NCI-H345 treated with DMSO at 0.1 percent for 48 hours (cell line): Measurements from ENCODE around the gene PLA2G7.
"Not testable (repeated sequence)": the region's sequence is repeated elsewhere in the genome, so short reads cannot be mapped to it uniquely, and the experiment has no call there.

ENCODE experiments used
- DNase-seq: peaks from one replicate; lab custom pipeline; 2025; ENCODE audit not compliant: unreplicated experiment; lab: John Stamatoyannopoulos, UW

PLA2G7 gene

DNA sequence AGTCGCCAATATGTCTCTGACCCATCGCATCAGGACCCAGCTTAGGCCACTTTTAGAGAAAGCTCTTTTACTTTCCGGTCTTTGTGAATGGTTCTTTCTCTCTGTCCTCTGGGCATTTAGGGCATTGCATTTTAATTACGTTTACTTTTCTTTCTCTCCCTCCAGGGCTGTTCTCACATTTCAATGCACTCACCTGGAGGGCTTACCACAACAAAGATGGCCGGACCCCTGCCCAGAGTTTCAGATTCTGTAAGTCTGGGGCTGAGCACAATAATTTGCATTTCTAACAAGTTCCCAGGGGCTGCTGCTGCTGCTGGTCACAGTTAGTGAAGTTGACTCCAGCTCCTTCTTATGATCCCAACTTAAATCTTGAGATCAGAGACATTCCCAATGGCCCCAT lies 14.6 kb upstream of the PLA2G7 start:
- no peak for DNase-seq

DNA sequence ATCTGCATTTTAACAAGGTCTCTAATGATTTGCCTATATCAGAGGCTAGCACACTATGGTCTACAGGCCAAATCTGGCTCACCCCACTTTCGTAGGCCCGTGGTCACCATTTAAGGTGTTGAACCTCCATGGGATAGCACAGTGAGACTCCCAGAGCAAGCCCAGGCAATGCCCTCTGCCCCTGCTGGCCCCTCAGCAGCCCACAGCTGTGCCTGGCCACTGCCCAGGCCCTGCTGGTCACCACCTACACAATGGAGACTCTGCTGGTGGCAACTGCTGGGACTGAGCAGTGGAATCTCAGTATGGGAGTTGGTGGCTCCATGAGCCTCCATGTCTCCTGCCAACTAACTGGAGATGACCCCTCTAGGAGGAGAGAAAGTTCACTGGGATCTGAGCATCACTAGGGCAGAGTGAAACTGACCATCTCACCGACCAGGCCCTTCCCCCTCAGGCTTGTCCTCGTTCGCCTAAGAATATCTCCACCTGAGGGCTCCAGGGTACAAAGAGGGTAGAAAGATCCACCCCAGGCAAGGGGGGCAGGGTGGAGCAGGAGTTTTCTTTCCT lies 13.8 kb upstream of the PLA2G7 start:
- no peak for DNase-seq

DNA sequence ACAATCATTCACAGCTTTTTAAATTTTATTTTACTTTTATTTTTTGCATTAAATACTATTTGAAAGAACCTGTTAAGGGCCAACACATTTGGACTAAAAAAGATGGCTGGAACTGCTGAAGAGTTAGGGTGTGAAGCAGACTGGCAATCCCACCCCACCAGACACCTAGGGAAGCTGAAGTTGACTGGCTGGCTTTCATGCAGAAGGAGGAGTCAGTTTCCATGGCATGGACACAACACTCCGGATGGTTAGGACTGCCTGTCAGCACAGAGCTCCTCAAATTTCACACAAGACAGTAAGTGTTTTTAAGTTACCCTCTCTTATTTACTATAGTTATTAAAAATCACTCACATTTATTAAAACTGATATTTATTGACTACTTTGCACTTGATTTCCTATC lies 11.5 kb upstream of the PLA2G7 start, which contains the start of gene ANKRD66:
ANKRD66 (plus strand) TSS at position 238 of the 400 bp plus-strand sequence. CDS start 5,016 bp downstream, outside the sequence.
- no peak for DNase-seq

DNA sequence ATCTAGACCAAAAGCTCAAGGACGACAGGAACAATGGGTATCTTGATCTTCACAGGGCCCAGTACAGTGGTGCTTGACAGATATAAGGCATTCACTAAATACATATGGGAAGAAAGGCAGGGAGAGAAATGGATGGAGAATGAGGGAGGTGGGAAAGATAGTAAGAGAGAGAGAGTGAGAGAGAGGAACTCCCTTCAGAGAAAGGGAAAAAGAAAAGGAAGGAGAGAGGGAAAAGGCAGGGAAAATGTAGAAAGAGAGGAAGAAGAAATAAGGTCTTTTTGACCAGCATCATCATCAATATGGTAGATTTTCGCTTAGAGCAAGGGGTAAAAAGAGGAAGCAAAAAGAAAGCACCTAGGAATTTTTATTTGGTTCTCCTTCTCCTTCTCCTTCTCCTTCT lies 10.8 kb upstream of the PLA2G7 start:
- no peak for DNase-seq

DNA sequence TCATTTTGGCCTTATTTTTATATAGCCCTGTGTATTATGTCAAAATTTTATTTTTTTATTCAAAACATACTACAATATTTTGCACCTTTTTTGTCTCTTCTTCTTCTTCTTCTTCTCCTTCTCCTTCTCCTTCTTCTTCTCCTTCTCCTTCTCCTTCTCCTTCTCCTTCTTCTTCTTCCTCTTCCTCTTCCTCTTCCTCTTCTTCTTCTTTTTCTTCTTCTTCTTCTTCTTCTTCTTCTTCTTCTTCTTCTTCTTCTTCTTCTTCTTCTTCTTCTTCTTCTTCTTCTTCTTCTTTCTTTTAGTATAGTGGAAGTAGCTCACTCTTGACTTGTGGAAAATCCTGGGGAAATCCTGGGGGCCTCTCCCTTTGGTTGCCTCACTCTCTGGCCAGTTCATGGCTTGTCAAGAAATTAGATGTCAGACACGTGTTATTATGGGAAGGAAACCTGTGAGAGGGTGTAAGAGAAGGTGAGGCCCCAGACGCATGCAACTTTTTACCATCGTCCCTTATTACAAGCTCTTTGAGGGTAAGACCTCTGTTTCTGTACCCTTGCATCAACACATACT lies 9.1 kb upstream of the PLA2G7 start:
- not testable (repeated sequence) for DNase-seq

DNA sequence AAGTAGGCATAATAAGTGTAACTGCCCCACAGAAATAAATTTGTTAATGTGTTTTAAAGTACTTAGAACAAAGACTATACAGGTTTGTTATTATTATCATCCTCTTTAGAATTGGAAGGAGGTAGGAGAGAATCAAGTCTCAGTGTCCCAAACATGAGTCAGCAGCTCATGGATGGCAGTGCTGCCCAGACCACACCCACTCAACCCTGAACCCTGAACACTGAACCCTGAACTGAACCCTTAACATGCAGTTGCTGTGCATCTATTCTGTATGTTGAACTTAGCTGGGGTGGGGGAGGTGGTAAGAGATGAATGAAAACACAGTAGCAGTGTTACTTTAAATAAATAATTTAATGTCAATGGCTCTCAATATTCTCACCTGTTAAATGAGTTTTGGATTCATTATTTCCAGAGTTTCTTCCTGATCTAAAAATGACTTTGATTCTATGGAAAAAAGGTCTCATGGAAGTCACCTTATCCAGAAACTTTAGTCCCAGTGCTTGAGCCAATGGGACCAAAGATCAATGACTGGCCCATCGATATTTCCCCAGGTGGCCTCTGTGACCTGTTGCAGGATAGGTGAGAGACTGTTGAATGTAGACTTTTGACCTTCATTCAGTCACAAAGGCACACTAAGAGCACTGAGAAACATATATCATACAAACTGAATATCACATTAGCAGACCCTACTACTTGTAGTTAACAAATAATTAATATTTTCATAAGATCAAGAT lies 8.4 kb upstream of the PLA2G7 start:
- no peak for DNase-seq

DNA sequence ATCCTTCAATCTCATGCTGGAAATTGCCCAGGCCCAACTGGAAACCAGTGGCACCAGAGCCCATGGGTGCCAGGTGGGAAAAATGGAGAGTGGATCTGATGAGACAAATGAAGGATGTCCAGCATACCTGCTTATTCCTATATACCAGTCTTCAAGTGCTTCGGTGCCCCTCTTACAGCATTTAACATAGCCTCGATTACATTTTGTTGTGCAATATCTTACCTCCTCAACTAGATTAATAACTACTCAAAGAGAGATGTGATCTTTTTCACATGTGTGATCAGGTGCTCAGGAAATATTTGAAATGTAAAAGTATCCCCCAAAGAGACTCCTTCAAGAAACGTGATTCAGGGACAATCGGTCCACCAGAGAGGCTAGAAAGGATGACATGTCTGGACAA lies 6.7 kb upstream of the PLA2G7 start:
- no peak for DNase-seq

DNA sequence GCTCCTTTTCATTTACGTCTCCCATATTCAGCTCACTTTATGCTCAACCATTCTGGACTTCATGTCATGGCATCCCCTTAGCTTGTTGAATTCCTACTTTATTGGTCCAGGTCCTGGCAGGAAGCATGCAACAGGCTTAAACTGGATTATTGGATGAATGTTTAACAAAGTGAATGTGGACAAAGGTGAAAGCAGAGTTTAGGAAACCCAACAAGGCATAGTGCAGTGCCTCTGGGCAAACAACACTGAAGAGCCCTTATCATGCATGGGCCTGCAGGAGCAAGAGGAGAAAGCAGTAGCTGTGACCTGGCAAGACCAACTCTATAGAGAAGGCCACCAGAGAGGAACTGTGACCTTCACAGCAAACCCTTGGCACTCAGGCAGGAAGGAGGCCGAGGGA lies 6.3 kb upstream of the PLA2G7 start:
- DNase-seq = no peak

DNA sequence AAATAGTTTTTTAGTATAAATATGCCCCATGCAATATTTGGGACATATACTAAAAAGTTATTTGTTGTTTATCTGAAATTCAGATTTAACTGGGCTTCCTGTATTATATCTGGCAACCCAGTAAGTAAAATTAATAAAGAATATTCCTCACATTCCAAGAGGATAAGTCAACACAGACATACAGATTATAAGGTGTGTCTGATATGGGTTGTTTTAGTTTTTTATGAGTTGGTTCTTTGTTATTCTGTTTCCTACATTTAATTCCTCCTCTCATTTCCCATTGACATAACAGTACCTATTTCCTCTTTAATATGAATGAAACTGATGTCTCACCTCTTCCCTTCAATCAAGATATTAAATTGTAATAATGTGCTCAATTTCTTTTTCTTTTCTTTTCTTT lies 1.7 kb upstream of the PLA2G7 start:
- DNase-seq = no peak

DNA sequence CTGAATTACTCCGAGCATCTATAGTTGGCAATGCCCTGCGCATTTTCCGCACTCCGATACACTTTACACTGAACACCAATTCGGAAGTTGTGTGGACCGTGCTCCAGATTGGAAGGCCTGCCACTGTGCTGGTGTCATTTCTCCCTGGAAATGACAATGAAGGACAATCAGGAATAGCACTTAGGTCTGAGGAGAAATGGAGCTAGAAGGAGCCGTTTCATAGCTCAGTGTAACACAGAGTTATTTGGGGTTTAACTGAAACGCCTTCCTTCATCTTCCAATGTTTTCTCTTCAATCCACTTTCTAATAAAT lies 501 bp upstream of the PLA2G7 start:
- DNase-seq = no peak

DNA sequence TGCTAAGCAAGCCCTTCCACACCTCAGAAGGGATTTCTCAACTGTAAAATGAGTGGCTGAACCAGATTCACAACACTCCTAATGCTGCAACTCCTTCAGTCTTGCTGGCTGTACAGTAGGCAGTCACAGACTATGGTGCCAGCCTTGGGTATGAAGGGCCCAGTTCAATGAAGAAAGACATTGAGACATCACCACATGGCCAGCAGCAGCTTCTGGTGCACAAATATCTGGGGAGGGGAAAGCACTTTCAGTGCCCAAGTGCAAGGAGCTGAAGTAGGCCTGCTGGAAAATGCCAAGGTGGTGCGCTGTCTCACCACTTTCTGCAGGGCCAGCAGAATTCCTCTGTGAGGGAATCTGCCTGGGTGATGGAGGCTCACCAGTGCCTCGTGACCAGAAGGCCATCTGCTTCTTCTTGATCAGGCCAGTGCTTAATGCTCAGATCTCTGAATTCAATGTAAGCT lies 1.8 kb downstream of the PLA2G7 start:
- DNase-seq = no peak

DNA sequence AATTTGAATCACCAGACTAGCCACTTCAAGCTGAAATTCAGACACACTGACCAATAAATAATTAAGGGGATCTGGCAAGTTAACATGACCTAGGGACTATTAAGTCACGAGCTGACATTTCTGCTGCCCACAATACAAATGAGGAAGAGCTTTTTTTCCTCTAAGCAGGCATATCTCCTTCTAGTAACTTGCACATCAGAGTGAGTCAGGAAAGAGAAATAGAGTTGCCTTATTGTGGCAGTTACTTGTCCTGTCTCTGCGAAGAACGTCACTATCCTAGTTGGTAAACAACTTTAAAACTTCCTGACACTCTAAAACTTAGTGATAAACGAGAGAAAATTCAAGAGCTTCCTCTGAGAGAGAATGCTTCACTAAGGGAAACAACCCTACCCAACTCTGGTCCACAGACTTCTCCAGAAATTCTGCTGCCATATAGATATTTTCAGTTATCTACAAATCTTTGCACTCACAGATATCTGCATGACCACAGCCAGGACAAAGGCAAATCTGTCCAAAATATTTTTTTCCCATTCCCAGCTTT lies 4.2 kb downstream of the PLA2G7 start:
- DNase-seq = no peak

DNA sequence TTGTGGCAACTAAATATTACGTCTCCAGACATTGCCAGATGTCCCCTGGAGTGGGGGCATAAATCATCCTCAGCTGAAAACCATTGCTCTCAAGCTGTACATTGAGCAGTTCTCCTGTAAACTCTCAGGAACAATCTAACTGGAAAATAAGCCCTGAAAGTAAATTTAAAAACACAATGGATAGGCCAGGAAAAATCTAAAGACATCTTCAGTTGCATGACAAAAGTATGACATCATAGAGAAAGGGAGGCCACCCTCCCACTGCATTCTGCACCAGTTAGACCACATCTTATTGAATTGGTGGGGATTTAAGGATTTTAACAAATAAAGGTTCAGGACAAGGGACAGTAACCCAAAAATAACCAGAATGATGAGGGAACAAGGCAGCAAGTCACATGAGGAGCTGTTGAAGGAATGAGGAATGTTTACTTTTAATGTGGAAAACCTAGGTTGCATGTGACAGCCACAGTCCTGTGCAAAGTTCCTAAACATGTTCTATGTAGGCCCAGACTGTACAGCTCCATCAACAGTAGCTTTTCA lies 5.3 kb downstream of the PLA2G7 start:
- no peak for DNase-seq

DNA sequence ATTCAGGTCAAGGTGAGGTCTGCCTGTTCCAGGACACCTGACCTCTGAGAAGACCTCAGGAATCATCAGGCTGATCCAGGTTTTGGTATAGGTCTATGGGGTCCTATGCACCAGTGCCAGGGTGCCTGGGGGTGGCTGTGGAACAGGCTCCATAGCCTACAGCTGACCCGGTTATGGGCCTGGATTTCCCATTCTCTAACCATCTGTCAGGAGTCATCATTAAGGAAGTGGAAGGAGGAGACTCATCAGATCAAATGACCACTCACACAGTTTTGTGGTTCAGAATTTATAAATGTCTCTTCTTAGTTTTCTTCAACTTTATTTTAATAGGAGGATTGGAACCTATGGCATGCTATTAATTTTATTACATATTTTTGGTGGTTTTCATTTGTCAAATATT lies 14.8 kb downstream of the PLA2G7 start:
- no peak for DNase-seq

DNA sequence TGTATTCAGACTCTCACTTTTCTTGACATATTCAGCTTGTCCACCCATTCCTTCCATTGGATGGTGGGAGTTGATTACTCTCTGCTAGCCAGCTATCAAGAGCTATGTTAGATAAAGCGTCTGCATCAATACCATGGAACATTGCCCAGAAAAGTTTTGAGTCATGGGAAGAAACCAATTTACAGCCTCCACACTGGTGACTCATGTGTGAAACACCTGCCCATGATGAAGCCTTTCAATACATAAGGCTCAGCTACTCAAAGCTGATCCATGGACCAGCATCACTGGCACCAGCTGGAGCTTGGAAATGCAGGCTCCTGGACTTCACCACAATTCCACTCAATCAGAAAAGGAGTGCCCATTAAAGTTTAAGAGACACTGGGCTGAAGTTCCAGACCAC lies 16.1 kb downstream of the PLA2G7 start:
- no peak for DNase-seq

DNA sequence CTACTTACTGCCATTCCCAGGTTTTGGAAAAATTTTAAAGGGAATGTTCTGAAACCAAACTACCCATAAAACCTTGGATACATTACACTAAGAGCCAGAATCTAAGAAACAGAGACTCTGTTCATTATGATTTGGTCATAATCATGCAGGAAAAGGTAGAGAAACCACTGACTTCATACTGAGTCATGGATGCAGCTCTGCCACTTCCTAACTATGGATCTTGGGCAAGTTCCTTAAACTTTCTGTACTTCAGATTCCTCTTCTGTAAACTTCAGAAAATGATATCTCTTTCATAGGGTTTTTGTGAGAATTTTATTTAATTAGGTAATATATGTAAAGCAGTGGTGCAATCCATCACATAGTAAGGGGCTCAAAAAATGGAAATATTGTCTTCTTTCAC lies 20.0 kb downstream of the PLA2G7 start:
- no peak for DNase-seq

DNA sequence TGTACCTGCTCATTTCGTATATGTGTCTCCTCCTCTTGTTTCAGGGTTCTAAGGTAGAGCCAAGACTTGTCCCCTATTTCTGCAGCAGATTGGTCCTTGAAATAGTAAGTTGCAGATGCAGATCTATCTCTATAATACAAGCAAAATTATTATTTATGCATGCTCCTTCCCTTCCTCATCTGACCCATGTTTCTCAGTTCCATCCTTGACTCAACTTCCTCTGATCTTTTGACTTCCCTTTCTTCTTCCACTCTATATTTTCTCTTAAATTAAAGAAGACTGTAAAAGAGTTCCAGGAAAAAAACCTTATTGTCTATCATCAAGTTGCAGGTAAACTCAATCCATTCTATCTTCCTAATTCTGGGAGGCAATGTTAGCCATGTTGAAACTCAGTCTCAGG lies 23.7 kb downstream of the PLA2G7 start:
- no peak for DNase-seq

DNA sequence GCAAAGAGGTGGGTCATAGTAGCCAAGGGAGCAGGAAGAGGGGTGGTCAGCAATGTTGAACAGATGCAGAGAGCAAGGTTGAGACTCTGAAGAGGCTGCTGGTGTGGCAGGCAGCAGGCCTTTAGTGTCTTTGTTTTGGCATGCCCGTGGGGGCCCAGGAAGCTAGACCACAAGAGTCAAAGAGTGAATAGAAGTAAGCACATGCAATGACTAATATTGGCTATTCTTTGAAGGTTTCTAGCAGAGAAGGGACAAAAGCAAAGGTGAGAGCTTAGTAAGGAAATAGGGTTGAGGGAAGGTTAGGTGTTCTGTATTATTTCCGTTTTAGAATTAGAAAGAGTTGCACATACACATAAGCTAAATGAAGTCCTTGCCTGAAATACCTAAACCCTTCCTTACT lies 28.7 kb downstream of the PLA2G7 start:
- DNase-seq = no peak

DNA sequence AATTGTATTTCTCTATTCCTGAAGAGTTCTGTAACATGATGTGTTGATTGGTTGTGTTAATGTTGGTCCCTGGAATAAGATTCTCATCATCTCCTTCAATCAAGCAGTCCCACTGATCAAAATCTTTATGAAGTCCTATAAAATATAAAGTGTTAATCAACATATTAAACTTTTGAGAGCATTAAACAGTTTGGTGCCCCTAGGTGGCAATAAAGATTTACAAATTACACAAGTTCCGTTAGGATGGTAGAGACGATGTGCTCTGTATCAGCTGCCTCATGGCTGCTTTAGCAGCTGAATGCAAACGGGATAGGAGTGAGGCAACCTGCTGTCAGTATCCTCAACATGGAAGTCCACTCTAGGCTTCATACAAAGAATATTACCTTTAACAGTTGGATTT lies 30.6 kb downstream of the PLA2G7 start:
- DNase-seq = no peak

DNA sequence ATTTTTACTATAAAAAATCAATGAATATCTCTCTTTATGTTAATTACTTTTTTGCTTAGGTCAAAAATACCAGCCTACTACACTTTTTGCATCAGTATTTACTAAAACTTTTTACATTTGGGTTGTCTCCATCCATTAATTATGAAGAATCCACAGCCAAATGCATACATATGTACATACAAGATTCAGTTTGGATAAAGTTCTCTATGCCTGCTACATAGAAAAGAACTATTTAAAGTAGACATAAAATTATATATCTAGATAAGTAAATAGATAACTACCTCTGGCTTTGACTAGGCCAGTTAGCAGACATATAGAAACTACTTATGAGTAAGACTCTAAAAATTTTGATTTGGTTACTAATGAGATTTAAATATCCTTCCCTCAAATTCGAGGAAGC lies 35.2 kb downstream of the PLA2G7 start:
- DNase-seq = no peak

DNA sequence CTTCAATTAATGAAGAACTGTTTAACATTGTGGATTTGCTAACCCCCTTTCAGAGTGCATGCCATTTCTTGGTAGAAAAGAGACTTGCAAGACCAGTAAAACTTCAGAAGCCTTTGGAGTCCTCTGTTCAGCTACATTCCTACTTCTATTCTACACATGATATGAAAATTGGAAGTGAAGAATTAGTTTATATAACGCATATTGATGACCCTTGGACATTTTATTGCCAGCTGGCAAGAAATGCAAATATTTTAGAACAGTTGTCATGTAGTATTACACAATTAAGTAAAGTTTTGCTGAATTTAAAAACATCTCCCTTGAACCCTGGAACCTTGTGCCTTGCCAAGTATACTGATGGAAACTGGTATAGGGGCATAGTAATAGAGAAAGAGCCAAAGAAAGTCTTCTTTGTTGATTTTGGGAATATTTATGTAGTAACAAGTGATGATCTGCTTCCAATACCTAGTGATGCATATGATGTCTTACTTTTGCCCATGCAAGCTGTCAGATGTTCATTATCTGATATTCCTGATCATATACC lies 44.2 kb downstream of the PLA2G7 start:
- no peak for DNase-seq
